GM10248 (cell line): ENCODE measurements around the gene HAUS3.

Source experiments
- CTCF ChIA-PET: fragments of 300-600 bp; sonication (Branson Sonifier 250); formaldehyde crosslinking; extraction: SDS; loops from one replicate; lab custom pipeline; 2021; ENCODE audit warnings: antibody characterized with exemption; lab: Yijun Ruan, JAX
- POLR2A ChIA-PET: fragments of 350-650 bp; sonication (Branson Sonifier 250); formaldehyde crosslinking; extraction: SDS; loops from one replicate; lab custom pipeline; 2020; ENCODE audit warnings: antibody characterized with exemption; lab: Yijun Ruan, JAX
- DNase-seq: peaks from one replicate; pipeline ENCODE4 v3.0.0; 2012; ENCODE audit errors: extremely low spot score
- TF ChIP-seq, protein P1 (sequence below): IDR thresholded peaks from 2 replicates; pipeline ENCODE4 v1.5.1; 2012; ENCODE audit warnings: mild to moderate bottlenecking, low read depth; ENCODE audit errors: extremely low read depth, missing control alignments, control extremely low read depth

The HAUS3 gene

GRCh38 chr4:2179717-2180116, 62.2 kb downstream of the HAUS3 start:
- DNase-seq, result no peak
- CTCF ChIA-PET, result no interaction called here

GRCh38 chr4:2178986-2179385, 62.9 kb downstream of the HAUS3 start:
- TF ChIP-seq, protein P1, sequence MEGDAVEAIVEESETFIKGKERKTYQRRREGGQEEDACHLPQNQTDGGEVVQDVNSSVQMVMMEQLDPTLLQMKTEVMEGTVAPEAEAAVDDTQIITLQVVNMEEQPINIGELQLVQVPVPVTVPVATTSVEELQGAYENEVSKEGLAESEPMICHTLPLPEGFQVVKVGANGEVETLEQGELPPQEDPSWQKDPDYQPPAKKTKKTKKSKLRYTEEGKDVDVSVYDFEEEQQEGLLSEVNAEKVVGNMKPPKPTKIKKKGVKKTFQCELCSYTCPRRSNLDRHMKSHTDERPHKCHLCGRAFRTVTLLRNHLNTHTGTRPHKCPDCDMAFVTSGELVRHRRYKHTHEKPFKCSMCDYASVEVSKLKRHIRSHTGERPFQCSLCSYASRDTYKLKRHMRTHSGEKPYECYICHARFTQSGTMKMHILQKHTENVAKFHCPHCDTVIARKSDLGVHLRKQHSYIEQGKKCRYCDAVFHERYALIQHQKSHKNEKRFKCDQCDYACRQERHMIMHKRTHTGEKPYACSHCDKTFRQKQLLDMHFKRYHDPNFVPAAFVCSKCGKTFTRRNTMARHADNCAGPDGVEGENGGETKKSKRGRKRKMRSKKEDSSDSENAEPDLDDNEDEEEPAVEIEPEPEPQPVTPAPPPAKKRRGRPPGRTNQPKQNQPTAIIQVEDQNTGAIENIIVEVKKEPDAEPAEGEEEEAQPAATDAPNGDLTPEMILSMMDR, result no peak
- CTCF ChIA-PET, result no interaction called here
- no peak for DNase-seq
- POLR2A ChIA-PET, result no interaction called here

More at GRCh38 chr4:2179717-2180116, 62.2 kb downstream of the HAUS3 start:
- POLR2A ChIA-PET, result no interaction called here
- TF ChIP-seq, protein P1, result no peak
